Measurements from ENCODE around the gene C2orf68. TPM values are rescaled to one million over a fixed set of nuclear protein-coding genes. Genes with fewer than 3 reads are reported as not detected.

The C2orf68 gene
- total and polyA plus RNA-seq, 2 of the 13 experiments (the other 11 are each of a cell fraction or from before 2014, with no cell fraction given), result 47.1 to 77.4 TPM

DNA sequence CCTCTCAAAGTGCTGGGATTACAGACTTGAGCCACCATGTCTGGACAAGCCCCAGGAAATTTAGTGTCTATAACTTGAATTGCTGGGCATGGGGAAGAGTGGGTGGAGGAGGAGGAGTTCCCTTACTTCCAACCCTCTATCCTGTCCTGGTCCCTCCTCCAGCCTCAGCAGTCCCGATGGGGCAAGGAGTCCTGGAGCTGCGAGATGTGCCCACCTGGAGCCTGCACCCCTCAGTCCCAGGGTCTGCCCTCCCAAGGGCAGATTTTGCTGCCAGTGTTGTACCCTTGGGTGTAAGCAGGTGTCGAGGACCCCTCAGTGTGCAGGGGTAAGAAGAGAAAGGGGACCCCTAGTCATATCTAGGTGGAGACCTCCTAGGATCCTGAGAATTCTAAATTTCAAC, 31.7 kb downstream of the C2orf68 start:
- H2AFZ ChIP-seq (ENCODE audit: low read length), result no peak overlapping the region
- no peaks in the 10 kb centered on the region for H4K20me1 ChIP-seq (ENCODE audit: insufficient read depth, low read length)
- H3K4me3 ChIP-seq (replicated peaks in 1 of 3; ENCODE audit: insufficient read depth in 1 of 3, low read depth in 2 of 3, low read length in 3 of 3), result no peak overlapping the region
- ChIA-PET POLR2A (interaction anchor here (0.8 to 12.7 kb wide), 5 partner anchors 8 to 138 kb away, joined by 3 to 201 read pairs (median 71); partner anchors contain the start of genes GGCX, RNF181 and TMEM150A), CTCF (ENCODE audit: low intra/inter-chr PET ratio, low total read pairs) (no interaction called here)
- ATAC-seq (no peak), FAIRE-seq (no peak), DNase-seq (ENCODE audit: low spot score) (no peak)
- H3K36me3 ChIP-seq (replicated peaks in 1 of 2; ENCODE audit: control insufficient read depth in 1 of 2, insufficient read depth in 2 of 2, low read length in 2 of 2), result peaks cover 0 to 7% of the 10 kb centered on the region in 2 experiments; a peak in 4 of 5 replicates
- peaks cover 12% of the 10 kb centered on the region for H3K79me2 ChIP-seq (ENCODE audit: insufficient read depth, low read length)
- no peak overlapping the region for H3K9ac ChIP-seq (ENCODE audit: insufficient read depth, low read depth, low read length)
- intact Hi-C loops (cut with micrococcal nuclease; ENCODE audit: unreplicated experiment), result no loop called here
- H3K4me2 ChIP-seq (ENCODE audit: low read depth, low read length), result no peak overlapping the region
- no peak overlapping the region for H3K27ac ChIP-seq (ENCODE audit: extremely low read length, insufficient read depth, low read length)
- no peaks in the 10 kb centered on the region; a peak in 1 of 5 replicates for H3K27me3 ChIP-seq (ENCODE audit: control insufficient read depth in 1 of 2, insufficient read depth in 2 of 2, low read length in 2 of 2)
- peaks cover 70% of the 10 kb centered on the region for H3K4me1 ChIP-seq (ENCODE audit: insufficient read depth, low read length)
- TF ChIP-seq ZFP1 (CRISPR knock-in tag; IDR thresholded peaks at IDR 0.05) (no peak), MTA1 (CRISPR knock-in tag; IDR thresholded peaks at IDR 0.05; ENCODE audit: borderline replicate concordance) (no peak), TRIM24 (CRISPR knock-in tag; IDR thresholded peaks at IDR 0.05) (no peak), RBFOX2 (IDR thresholded peaks at IDR 0.05; ENCODE audit: low read depth, low read length) (no peak), ZNF607 (CRISPR knock-in tag; IDR thresholded peaks at IDR 0.05; ENCODE audit: borderline replicate concordance) (no peak), TEAD3 (CRISPR knock-in tag; optimal IDR thresholded peaks at IDR 0.05; ENCODE audit: borderline replicate concordance) (no peak), FOSL1 (CRISPR knock-in tag; IDR thresholded peaks at IDR 0.05; ENCODE audit: borderline replicate concordance) (no peak), HOXA3 (CRISPR knock-in tag; IDR thresholded peaks at IDR 0.05) (no peak)
- TF ChIP-seq, protein P1, sequence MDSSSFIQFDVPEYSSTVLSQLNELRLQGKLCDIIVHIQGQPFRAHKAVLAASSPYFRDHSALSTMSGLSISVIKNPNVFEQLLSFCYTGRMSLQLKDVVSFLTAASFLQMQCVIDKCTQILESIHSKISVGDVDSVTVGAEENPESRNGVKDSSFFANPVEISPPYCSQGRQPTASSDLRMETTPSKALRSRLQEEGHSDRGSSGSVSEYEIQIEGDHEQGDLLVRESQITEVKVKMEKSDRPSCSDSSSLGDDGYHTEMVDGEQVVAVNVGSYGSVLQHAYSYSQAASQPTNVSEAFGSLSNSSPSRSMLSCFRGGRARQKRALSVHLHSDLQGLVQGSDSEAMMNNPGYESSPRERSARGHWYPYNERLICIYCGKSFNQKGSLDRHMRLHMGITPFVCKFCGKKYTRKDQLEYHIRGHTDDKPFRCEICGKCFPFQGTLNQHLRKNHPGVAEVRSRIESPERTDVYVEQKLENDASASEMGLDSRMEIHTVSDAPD (CRISPR knock-in tag; IDR thresholded peaks at IDR 0.05), result no peak
- BruUV-seq (replicated peaks), result no TSS peak
- 88% methylated on average over 3 of the region's 3 CpGs for WGBS (ENCODE audit: low lambda C conversion rate)
- in situ Hi-C loops (cut with HindIII; ENCODE audit: extremely low pct_ligation_motif_present, low pct_unique_long_range_greater_than_20kb), result no loop called here
- H3K9me3 ChIP-seq (ENCODE audit: low read length), result no peaks in the 10 kb centered on the region
